Endothelial cell of umbilical vein (primary cell): ENCODE data around the gene KCNMA1. TPM values are rescaled to one million over a fixed set of nuclear protein-coding genes. Genes with fewer than 3 reads are reported as not detected.

Experiments
- BruUV-seq: library from RNA; stranded (reverse); fragments of 400-500 nt; replicated peaks from 2 replicates; lab custom pipeline; 2021; lab: Mats Ljungman, UMichigan
- CTCF ChIA-PET: fragments of 300-600, 350-600 bp; sonication (Branson Sonifier 250); formaldehyde crosslinking; loops from one replicate; lab custom pipeline; 2021; ENCODE audit warnings: antibody characterized with exemption, inconsistent platforms; lab: Charles Lee
- POLR2A ChIA-PET: fragments of 300-600, 350-600 bp; sonication (Branson Sonifier 250); formaldehyde crosslinking; loops from one replicate; lab custom pipeline; 2021; ENCODE audit warnings: antibody characterized with exemption, inconsistent platforms; lab: Charles Lee
- DNase-seq: peaks from one replicate; pipeline ENCODE4 v3.0.0-alpha.2; 2011; ENCODE audit warnings: low read depth, low spot score
- FAIRE-seq: peaks from 2 replicates; lab custom pipeline; 2011; peaks lifted over from hg19 to GRCh38; lab: Jason Lieb, UNC
- H2AFZ ChIP-seq: 2 replicates; pipeline ENCODE4 v1.6.0; 2012; ENCODE audit warnings: low read depth, low read length, control low read depth, inconsistent platforms
- H3K27ac ChIP-seq: 2 replicates; pipeline ENCODE4 v1.5.1; 2011; ENCODE audit warnings: low read depth, mild to moderate bottlenecking, control low read depth, low read length, moderate library complexity; ENCODE audit not compliant: insufficient read depth
- H3K27me3 ChIP-seq, 2 experiments: 2 replicates each; pipeline versions ENCODE4 v1.6.0 to v1.6.1; 2011; ENCODE audit warnings: low read length in 2 of 2, mixed read lengths in 1 of 2; ENCODE audit not compliant: control insufficient read depth in 2 of 2, insufficient read depth in 2 of 2
- H3K36me3 ChIP-seq, 2 experiments: 2 replicates in 1 of 2; 3 replicates in 1 of 2; pipeline ENCODE4 v1.5.1; 2011; ENCODE audit warnings: low read length in 2 of 2, mild to moderate bottlenecking in 1 of 2, moderate library complexity in 1 of 2; ENCODE audit not compliant: control insufficient read depth in 2 of 2, insufficient read depth in 2 of 2; ENCODE audit errors: extremely low read depth in 1 of 2
- H3K4me1 ChIP-seq: 3 replicates; pipeline ENCODE4 v1.5.1; 2011; ENCODE audit warnings: mild to moderate bottlenecking, low read length; ENCODE audit not compliant: control insufficient read depth, insufficient read depth; ENCODE audit errors: extremely low read depth
- H3K4me2 ChIP-seq: 2 replicates; pipeline ENCODE4 v1.6.1; 2011; ENCODE audit warnings: low read length, control low read depth, mixed read lengths; ENCODE audit not compliant: insufficient read depth
- H3K4me3 ChIP-seq, 3 experiments: fragments of 200-600 bp in 1 of 3; sonication (generic), shearing (Covaris generic) in 1 of 3; replicated peaks in 1 of 3; 2 replicates each; pipeline ENCODE4 v1.5.1; 2011 to 2016; ENCODE audit warnings: control low read depth in 3 of 3, low read length in 3 of 3, mild to moderate bottlenecking in 2 of 3, inconsistent platforms in 1 of 3, low read depth in 1 of 3, moderate library complexity in 1 of 3; ENCODE audit not compliant: insufficient read depth in 1 of 3
- H3K79me2 ChIP-seq: 2 replicates; pipeline ENCODE4 v1.6.0; 2012; ENCODE audit warnings: low read length, inconsistent platforms; ENCODE audit not compliant: control insufficient read depth, insufficient read depth
- H3K9ac ChIP-seq: replicated peaks from 2 replicates; pipeline ENCODE3; 2011; ENCODE audit warnings: low read length, control low read depth; ENCODE audit not compliant: insufficient read depth; ENCODE audit errors: extremely low read depth
- H3K9me1 ChIP-seq: replicated peaks from 3 replicates; pipeline ENCODE4 v1.6.0; 2011; ENCODE audit warnings: mild to moderate bottlenecking, low read length; ENCODE audit not compliant: control insufficient read depth, insufficient read depth; ENCODE audit errors: extremely low read depth
- H3K9me3 ChIP-seq: replicated peaks from 2 replicates; pipeline ENCODE4 v1.5.1; 2012; ENCODE audit warnings: low read length, inconsistent platforms; ENCODE audit not compliant: control insufficient read depth, insufficient read depth
- H4K20me1 ChIP-seq: replicated peaks from 2 replicates; pipeline ENCODE3; 2011; ENCODE audit warnings: mild to moderate bottlenecking, low read length; ENCODE audit not compliant: control insufficient read depth, insufficient read depth; ENCODE audit errors: extremely low read depth
- CTCF ChIP-seq, 2 donors: IDR thresholded peaks; 1 replicate in 1 of 2; 2 replicates in 1 of 2; pipeline ENCODE4 v1.5.1; 2011; ENCODE audit warnings: low read length in 2 of 2, mild to moderate bottlenecking in 2 of 2, moderate library complexity in 2 of 2, control low read depth in 1 of 2, inconsistent platforms in 1 of 2, low read depth in 1 of 2; ENCODE audit not compliant: insufficient read depth in 1 of 2; ENCODE audit errors: extremely low read depth in 1 of 2
- EZH2 ChIP-seq: IDR thresholded peaks from 2 replicates; pipeline ENCODE4 v1.6.1; 2012; ENCODE audit warnings: borderline replicate concordance, low read depth, mild to moderate bottlenecking, moderate library complexity, low read length, inconsistent platforms; ENCODE audit not compliant: severe bottlenecking
- FOS ChIP-seq: IDR thresholded peaks from 2 replicates; pipeline ENCODE4 v1.6.1; 2011; ENCODE audit warnings: mild to moderate bottlenecking, low read length, moderate library complexity, borderline replicate concordance; ENCODE audit not compliant: insufficient read depth
- GATA2 ChIP-seq: IDR thresholded peaks from 2 replicates; pipeline ENCODE4 v1.7.0; 2011; ENCODE audit warnings: low read depth, mild to moderate bottlenecking, moderate library complexity, mixed read lengths, low read length; ENCODE audit not compliant: insufficient read length, insufficient read depth
- JUN ChIP-seq: IDR thresholded peaks from 2 replicates; pipeline ENCODE4 v1.6.1; 2011; ENCODE audit warnings: borderline replicate concordance, low read depth; ENCODE audit not compliant: insufficient read length, insufficient read depth
- MAX ChIP-seq: IDR thresholded peaks from 2 replicates; pipeline ENCODE4 v1.6.1; 2011; ENCODE audit not compliant: insufficient read depth, insufficient read length
- MYC ChIP-seq: IDR thresholded peaks from one replicate; pipeline ENCODE4 v1.6.1; 2011; ENCODE audit warnings: mild to moderate bottlenecking, low read depth, low read length
- POLR2A ChIP-seq: IDR thresholded peaks from 2 replicates; pipeline ENCODE4 v1.6.1; 2012; ENCODE audit warnings: low read depth, mild to moderate bottlenecking, control low read depth, low read length
- POLR2AphosphoS5 ChIP-seq: IDR thresholded peaks from 2 replicates; pipeline ENCODE4 v1.6.1; 2012; ENCODE audit warnings: low read depth, mild to moderate bottlenecking, control low read depth, low read length, moderate library complexity; ENCODE audit not compliant: insufficient read depth
- dilution Hi-C: fragments of 300-500 bp; cut with MboI; formaldehyde crosslinking; loops from one replicate; pipeline ENCODE4 v1.15.0; 2019; ENCODE audit warnings: low sequenced_read_pairs; ENCODE audit not compliant: extremely low pct_ligation_motif_present
- intact Hi-C: fragments of 100-400 bp; cut with micrococcal nuclease; formaldehyde crosslinking; loops from one replicate; pipeline ENCODE4 v1.10.0; 2022
- polyA plus RNA-seq, 4 experiments: library from polyadenylated mRNA; depleted of rRNA in 3 of 4; stranded (reverse) in 3 of 4; unstranded in 1 of 4; fragments of >200 nt; gene quantifications; 2 replicates each; pipeline versions ENCODE4 v1.2.1 to v1.2.3, GENCODE V29; 2011 to 2012; ENCODE audit warnings: missing spikeins in 1 of 4
- total RNA-seq: library from RNA; stranded (reverse); gene quantifications from 2 replicates; pipeline ENCODE4 v1.2.3, GENCODE V29; 2021

The KCNMA1 gene
- total and polyA plus RNA-seq, 2 donors (not counting 3 experiments of a cell fraction or from before 2014, with no cell fraction given) = 0.10 to 0.82 TPM

GRCh38 chr10:77644557-77645243 lies 7.1 kb upstream of the KCNMA1 start:
- CTCF ChIA-PET = interaction anchor here (0.9 to 17.8 kb wide), 16 partner anchors 10 to 475 kb away, joined by 3 to 594 read pairs (median 7); no protein-coding TSS in a partner anchor
- no peaks in the 10 kb centered on the region for H3K79me2 ChIP-seq
- TF ChIP-seq CTCF (IDR thresholded peaks at IDR 0.05; ENCODE audit: extremely low read depth in 1 of 2, insufficient read depth in 1 of 2, low read depth in 1 of 2, low read length in 2 of 2) (no peak), EZH2 (no peak), JUN (no peak), POLR2AphosphoS5 (no peak), MAX (no peak), GATA2 (no peak), POLR2A (no peak), MYC (no peak), FOS (no peak)
- no peak overlapping the region for H3K4me3 ChIP-seq
- no peak for DNase-seq
- H2AFZ ChIP-seq = no peak overlapping the region
- BruUV-seq = no TSS peak
- H3K4me1 ChIP-seq = no peaks in the 10 kb centered on the region
- H3K9me3 ChIP-seq = no peaks in the 10 kb centered on the region
- no peaks in the 10 kb centered on the region for H4K20me1 ChIP-seq
- dilution Hi-C loops (no loop called here), intact Hi-C loops (loop anchor here (1.0 to 2.0 kb wide), 4 partner anchors 66 to 479 kb away; no protein-coding TSS in a partner anchor)
- peaks cover 8 to 18% of the 10 kb centered on the region in 2 experiments for H3K27me3 ChIP-seq
- FAIRE-seq = no peak
- H3K36me3 ChIP-seq = no peaks in the 10 kb centered on the region
- POLR2A ChIA-PET = no interaction called here
- H3K9me1 ChIP-seq = no peaks in the 10 kb centered on the region
- no peak overlapping the region for H3K27ac ChIP-seq
- H3K9ac ChIP-seq = no peak overlapping the region
- no peak overlapping the region for H3K4me2 ChIP-seq
